HepG2 (cell line): Measurements from ENCODE around the gene MRM3. TPM values are rescaled to one million over a fixed set of nuclear protein-coding genes. Genes with fewer than 3 reads are reported as not detected.
"Not testable (repeated sequence)": the region's sequence is repeated elsewhere in the genome, so short reads cannot be mapped to it uniquely, and the experiment has no call there.

Experiments
- ATAC-seq: fragments of 200-7000 bp; cut with Tn5 transposase; 3 replicates; pipeline ENCODE4 v1.9.1; 2020; ENCODE audit warnings: mild to moderate bottlenecking, moderate library complexity
- BruUV-seq: library from RNA; stranded (reverse); fragments of 400-500 nt; replicated peaks from 2 replicates; lab custom pipeline; 2021; lab: Mats Ljungman, UMichigan
- CTCF ChIA-PET: fragments of 300-600 bp; formaldehyde crosslinking; extraction: SDS; loops from one replicate; lab custom pipeline; 2021; ENCODE audit warnings: low total read pairs, inconsistent platforms, low intra/inter-chr PET ratio; lab: Yijun Ruan, JAX
- POLR2A ChIA-PET: fragments of 350-600 bp; sonication (Branson Sonifier 250); formaldehyde crosslinking; loops from one replicate; lab custom pipeline; 2020; ENCODE audit warnings: antibody characterized with exemption, inconsistent platforms; lab: Yijun Ruan, JAX
- DNase-seq: peaks from one replicate; pipeline ENCODE4 v3.0.0-alpha.2; 2015; ENCODE audit warnings: low spot score
- FAIRE-seq: peaks from 3 replicates; lab custom pipeline; 2011; peaks lifted over from hg19 to GRCh38; lab: Jason Lieb, UNC
- H2AFZ ChIP-seq: one replicate; pipeline ENCODE4 v1.6.1; 2011; ENCODE audit warnings: low read length, inconsistent platforms
- H3K27ac ChIP-seq: fragments of 300-600 bp; 3 replicates; pipeline ENCODE4 v1.8.0; 2011; ENCODE audit warnings: mixed run types, mild to moderate bottlenecking, mixed read lengths, low read length, inconsistent platforms; ENCODE audit not compliant: insufficient read depth; ENCODE audit errors: extremely low read length
- H3K27me3 ChIP-seq, 2 experiments: fragments of 200-600 bp in 1 of 2; 2 replicates in 1 of 2; 3 replicates in 1 of 2; pipeline versions ENCODE4 v1.6.0 to v1.8.0; 2011; ENCODE audit warnings: low read length in 2 of 2, mild to moderate bottlenecking in 2 of 2, moderate library complexity in 2 of 2, inconsistent platforms in 1 of 2; ENCODE audit not compliant: insufficient read depth in 2 of 2, control insufficient read depth in 1 of 2
- H3K36me3 ChIP-seq, 2 experiments: fragments of 200-600 bp in 1 of 2; replicated peaks in 1 of 2; 2 replicates in 1 of 2; 3 replicates in 1 of 2; pipeline versions ENCODE4 v1.5.1 to v1.8.0; 2011; ENCODE audit warnings: low read length in 2 of 2, inconsistent platforms in 1 of 2; ENCODE audit not compliant: insufficient read depth in 2 of 2, control insufficient read depth in 1 of 2
- H3K4me1 ChIP-seq: 2 replicates; pipeline ENCODE4 v1.5.1; 2012; ENCODE audit warnings: low read length, inconsistent platforms; ENCODE audit not compliant: insufficient read depth
- H3K4me2 ChIP-seq: 2 replicates; pipeline ENCODE4 v1.6.0; 2011; ENCODE audit warnings: low read depth, low read length, inconsistent platforms
- H3K4me3 ChIP-seq, 3 experiments: fragments of 200-600 bp in 1 of 3; sonication (generic), shearing (Covaris generic) in 1 of 3; replicated peaks in 1 of 3; 2 replicates each; pipeline ENCODE4 v1.5.1; 2011 to 2016; ENCODE audit warnings: low read length in 3 of 3, inconsistent platforms in 2 of 3, low read depth in 2 of 3, mild to moderate bottlenecking in 2 of 3, control low read depth in 1 of 3, mixed read lengths in 1 of 3; ENCODE audit not compliant: insufficient read depth in 1 of 3
- H3K79me2 ChIP-seq: one replicate; pipeline ENCODE4 v1.6.1; 2011; ENCODE audit warnings: low read length, inconsistent platforms; ENCODE audit not compliant: insufficient read depth
- H3K9ac ChIP-seq: 2 replicates; pipeline ENCODE4 v1.6.0; 2011; ENCODE audit warnings: mild to moderate bottlenecking, low read depth, low read length, inconsistent platforms; ENCODE audit not compliant: insufficient read depth
- H3K9me3 ChIP-seq: 2 replicates; pipeline ENCODE4 v1.5.1; 2012; ENCODE audit warnings: mild to moderate bottlenecking, low read length
- H4K20me1 ChIP-seq: 2 replicates; pipeline ENCODE4 v1.6.0; 2011; ENCODE audit warnings: inconsistent platforms, mild to moderate bottlenecking, low read length, moderate library complexity; ENCODE audit not compliant: insufficient read depth
- KAT2B ChIP-seq: fragments of 150-350 bp; IDR thresholded peaks from 2 replicates; pipeline ENCODE4 v1.6.1; 2014; ENCODE audit warnings: low read depth, low read length, borderline replicate concordance
- MYPOP ChIP-seq: sonication (generic); formaldehyde crosslinking; IDR thresholded peaks from 2 replicates; pipeline ENCODE4 v1.8.1; 2023; ENCODE audit warnings: mild to moderate bottlenecking, moderate library complexity, missing genetic modification reagents
- RBFOX2 ChIP-seq: fragments of 200-400 bp; formaldehyde crosslinking; IDR thresholded peaks from 2 replicates; pipeline ENCODE4 v1.6.1; 2017; ENCODE audit warnings: low read depth, mild to moderate bottlenecking, low read length
- SALL1 ChIP-seq: sonication (generic); formaldehyde crosslinking; IDR thresholded peaks from 2 replicates; pipeline ENCODE4 v1.8.0; 2022; ENCODE audit warnings: mild to moderate bottlenecking, missing genetic modification reagents
- ZNF281 ChIP-seq: sonication (generic); formaldehyde crosslinking; IDR thresholded peaks from 2 replicates; pipeline ENCODE4 v1.4.0; 2020; ENCODE audit warnings: missing genetic modification reagents, borderline replicate concordance
- ZNF446 ChIP-seq: sonication (generic); formaldehyde crosslinking; IDR thresholded peaks from 2 replicates; pipeline ENCODE4 v1.5.0; 2020; ENCODE audit warnings: mild to moderate bottlenecking, missing genetic modification reagents
- WGBS: methylation state at CpG from one replicate; pipeline ENCODE4 v1.1.6; 2017; ENCODE audit warnings: low lambda C conversion rate; 5-methylcytosine and 5-hydroxymethylcytosine counted together
- in situ Hi-C: cut with HindIII; loops from 2 replicates; pipeline ENCODE4 v1.10.0; 2017; ENCODE audit warnings: low pct_unique_long_range_greater_than_20kb; ENCODE audit not compliant: extremely low pct_ligation_motif_present
- intact Hi-C: fragments of 100-400 bp; cut with micrococcal nuclease; formaldehyde crosslinking; loops from one replicate; pipeline ENCODE4 v1.10.0; 2022; ENCODE audit not compliant: unreplicated experiment
- polyA plus RNA-seq, 8 experiments: library from polyadenylated mRNA; depleted of rRNA in 3 of 8; stranded (reverse) in 7 of 8; unstranded in 1 of 8; fragments of >200 nt; fragmentation: Illumina TruSeq in 4 of 8; extraction: Trizol in 4 of 8; gene quantifications; 2 replicates each; pipeline versions ENCODE4 v1.2.1 to v1.2.3, GENCODE V29; 2011 to 2016; ENCODE audit warnings: low read depth in 4 of 8, missing spikeins in 1 of 8, mixed read lengths in 1 of 8; ENCODE audit not compliant: insufficient read depth in 1 of 8
- total RNA-seq, 5 experiments: library from RNA; depleted of rRNA; stranded (reverse); fragments of >200 nt; fragmentation: Illumina TruSeq; extraction: Trizol; gene quantifications; 2 replicates each; pipeline ENCODE4 v1.2.3, GENCODE V29; 2016; ENCODE audit warnings: low read depth in 1 of 5
- TF ChIP-seq, protein P1 (sequence below): sonication (generic); formaldehyde crosslinking; IDR thresholded peaks from 2 replicates; pipeline ENCODE4 v1.5.0; 2020; ENCODE audit warnings: missing genetic modification reagents

MRM3 gene
- total and polyA plus RNA-seq, 2 of the 13 experiments (the other 11 are each of a cell fraction or from before 2014, with no cell fraction given): 12.3 to 25.5 TPM

- TF ChIP-seq ZNF281 (CRISPR knock-in tag) (no peak), MYPOP (CRISPR knock-in tag) (no peak), RBFOX2 (0 out of 2 replicates have a peak, but pooled peaks have one; percentile 32), KAT2B (no peak), SALL1 (CRISPR knock-in tag) (no peak)
- TF ChIP-seq, protein P1, sequence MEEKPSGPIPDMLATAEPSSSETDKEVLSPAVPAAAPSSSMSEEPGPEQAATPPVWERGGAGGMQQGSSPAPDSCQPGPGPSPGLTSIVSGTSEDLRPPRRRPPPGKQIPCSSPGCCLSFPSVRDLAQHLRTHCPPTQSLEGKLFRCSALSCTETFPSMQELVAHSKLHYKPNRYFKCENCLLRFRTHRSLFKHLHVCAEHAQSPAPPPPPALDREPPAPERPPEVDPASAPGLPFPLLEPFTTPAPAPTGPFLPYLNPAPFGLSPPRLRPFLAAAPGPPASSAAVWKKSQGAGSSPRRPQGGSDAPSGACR: no peak
Observed at GRCh38 chr17:746783-747629, 35.1 kb upstream of the MRM3 start (continued).

DNA sequence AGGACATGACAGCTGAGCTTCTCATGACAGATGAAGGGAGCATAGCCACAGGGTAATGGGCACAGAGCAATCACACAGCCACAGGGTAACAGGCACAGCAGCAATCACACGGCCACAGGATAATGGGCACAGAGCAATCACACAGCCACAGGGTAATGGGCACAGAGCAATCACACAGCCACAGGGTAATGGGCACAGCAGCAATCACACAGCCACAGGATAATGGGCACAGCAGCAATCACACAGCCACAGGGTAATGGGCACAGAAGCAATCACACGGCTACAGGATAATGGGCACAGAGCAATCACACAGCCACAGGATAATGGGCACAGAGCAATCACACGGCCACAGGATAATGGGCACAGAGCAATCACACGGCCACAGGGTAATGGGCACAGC is 33.5 kb upstream of the MRM3 start:
- WGBS: 91% methylated on average over 4 of the region's 4 CpGs
- in situ Hi-C loops, DNase-seq, H2AFZ ChIP-seq, BruUV-seq, H3K4me2 ChIP-seq, intact Hi-C loops, CTCF ChIA-PET, H3K27me3 ChIP-seq, H3K9me3 ChIP-seq, H3K9ac ChIP-seq, FAIRE-seq, ATAC-seq, H3K27ac ChIP-seq, POLR2A ChIA-PET, H4K20me1 ChIP-seq, H3K4me3 ChIP-seq: not testable (repeated sequence)
- Histone ChIP-seq H3K4me1 (peaks cover 42% of the 10 kb centered on the region), H3K36me3 (peaks cover 23 to 47% of the 10 kb centered on the region in 2 experiments), H3K79me2 (peaks cover 30% of the 10 kb centered on the region)
- TF ChIP-seq ZNF446 (CRISPR knock-in tag): peak; percentile 92
